HG03280 (cell line): ENCODE measurements around the gene TECR.
"Not testable (repeated sequence)": the region's sequence is repeated elsewhere in the genome, so short reads cannot be mapped to it uniquely, and the experiment has no call there.

Experiments used
- ATAC-seq: cut with Tn5 transposase; IDR thresholded peaks from one replicate; pipeline ENCODE4 v1.9.1; 2021; ENCODE audit warnings: mild to moderate bottlenecking, moderate library complexity; ENCODE audit not compliant: unreplicated experiment

The TECR gene

GRCh38 chr19:14559916-14560775 lies 30.8 kb downstream of the TECR start:
- ATAC-seq: no peak

GRCh38 chr19:14560776-14561108 lies 31.3 kb downstream of the TECR start:
- ATAC-seq: no peak

- no peak for ATAC-seq
Observed at GRCh38 chr19:14561249-14561648, 31.9 kb downstream of the TECR start.

GRCh38 chr19:14561847-14562351 lies 32.5 kb downstream of the TECR start:
- ATAC-seq: no peak

- no peak for ATAC-seq
Observed at GRCh38 chr19:14562660-14563589, 33.5 kb downstream of the TECR start.

GRCh38 chr19:14563590-14563926 lies 34.2 kb downstream of the TECR start:
- ATAC-seq: no peak

- no peak for ATAC-seq
Observed at GRCh38 chr19:14563989-14564651, 34.7 kb downstream of the TECR start.

- ATAC-seq: not testable (repeated sequence)
Observed at GRCh38 chr19:14564652-14565297, 35.4 kb downstream of the TECR start.

- no peak for ATAC-seq
Observed at GRCh38 chr19:14565298-14565679, 35.9 kb downstream of the TECR start.

GRCh38 chr19:14565765-14566711 lies 36.6 kb downstream of the TECR start:
- ATAC-seq: no peak

GRCh38 chr19:14566712-14567077 lies 37.3 kb downstream of the TECR start:
- ATAC-seq: no peak

GRCh38 chr19:14567079-14567478 lies 37.7 kb downstream of the TECR start:
- no peak for ATAC-seq

GRCh38 chr19:14570864-14571527 lies 41.6 kb downstream of the TECR start:
- no peak for ATAC-seq

GRCh38 chr19:14571695-14572490 lies 42.5 kb downstream of the TECR start, which contains the start of gene NDUFB7:
NDUFB7 (minus strand) TSS chr19:14572066; CDS start chr19:14572000, 66 bp downstream.
- peak; percentile 78 for ATAC-seq

- ATAC-seq: no peak
Observed at GRCh38 chr19:14575428-14575980, 46.1 kb downstream of the TECR start.

- ATAC-seq: no peak
Observed at GRCh38 chr19:14576363-14576762, 47.0 kb downstream of the TECR start.

- ATAC-seq: no peak
Observed at GRCh38 chr19:14577264-14577663, 47.9 kb downstream of the TECR start.

- no peak for ATAC-seq
Observed at GRCh38 chr19:14577885-14578427, 48.6 kb downstream of the TECR start.
